Measurements from ENCODE around the gene JAZF1.

The JAZF1 gene

GRCh38 chr7:28020302-28020940, 160.2 kb downstream of the JAZF1 start:
- ATAC-seq, result peak; percentile 94
- TF ChIP-seq ZFP3 (CRISPR knock-in tag; IDR thresholded peaks at IDR 0.05) (peak; percentile 16; the same call in 1 of the 2 replicates), CSDC2 (CRISPR knock-in tag; IDR thresholded peaks at IDR 0.05) (no peak)

GRCh38 chr7:28018856-28019465, 161.6 kb downstream of the JAZF1 start:
- TF ChIP-seq ZC3H10 (CRISPR knock-in tag; IDR thresholded peaks at IDR 0.05) (no peak), TCF4 (CRISPR knock-in tag; IDR thresholded peaks at IDR 0.05; ENCODE audit: borderline replicate concordance) (no peak), ZNF70 (CRISPR knock-in tag; IDR thresholded peaks at IDR 0.05) (no peak), SNAI2 (CRISPR knock-in tag; IDR thresholded peaks at IDR 0.05) (no peak), ZNF565 (CRISPR knock-in tag; conservative IDR thresholded peaks at IDR 0.05; ENCODE audit: low read depth) (no peak), PPARA (CRISPR knock-in tag; IDR thresholded peaks at IDR 0.05; ENCODE audit: borderline replicate concordance) (no peak), OSR1 (CRISPR knock-in tag; IDR thresholded peaks at IDR 0.05) (no peak)
- TF ChIP-seq, protein P1, sequence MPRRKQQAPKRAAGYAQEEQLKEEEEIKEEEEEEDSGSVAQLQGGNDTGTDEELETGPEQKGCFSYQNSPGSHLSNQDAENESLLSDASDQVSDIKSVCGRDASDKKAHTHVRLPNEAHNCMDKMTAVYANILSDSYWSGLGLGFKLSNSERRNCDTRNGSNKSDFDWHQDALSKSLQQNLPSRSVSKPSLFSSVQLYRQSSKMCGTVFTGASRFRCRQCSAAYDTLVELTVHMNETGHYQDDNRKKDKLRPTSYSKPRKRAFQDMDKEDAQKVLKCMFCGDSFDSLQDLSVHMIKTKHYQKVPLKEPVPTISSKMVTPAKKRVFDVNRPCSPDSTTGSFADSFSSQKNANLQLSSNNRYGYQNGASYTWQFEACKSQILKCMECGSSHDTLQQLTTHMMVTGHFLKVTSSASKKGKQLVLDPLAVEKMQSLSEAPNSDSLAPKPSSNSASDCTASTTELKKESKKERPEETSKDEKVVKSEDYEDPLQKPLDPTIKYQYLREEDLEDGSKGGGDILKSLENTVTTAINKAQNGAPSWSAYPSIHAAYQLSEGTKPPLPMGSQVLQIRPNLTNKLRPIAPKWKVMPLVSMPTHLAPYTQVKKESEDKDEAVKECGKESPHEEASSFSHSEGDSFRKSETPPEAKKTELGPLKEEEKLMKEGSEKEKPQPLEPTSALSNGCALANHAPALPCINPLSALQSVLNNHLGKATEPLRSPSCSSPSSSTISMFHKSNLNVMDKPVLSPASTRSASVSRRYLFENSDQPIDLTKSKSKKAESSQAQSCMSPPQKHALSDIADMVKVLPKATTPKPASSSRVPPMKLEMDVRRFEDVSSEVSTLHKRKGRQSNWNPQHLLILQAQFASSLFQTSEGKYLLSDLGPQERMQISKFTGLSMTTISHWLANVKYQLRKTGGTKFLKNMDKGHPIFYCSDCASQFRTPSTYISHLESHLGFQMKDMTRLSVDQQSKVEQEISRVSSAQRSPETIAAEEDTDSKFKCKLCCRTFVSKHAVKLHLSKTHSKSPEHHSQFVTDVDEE (CRISPR knock-in tag; IDR thresholded peaks at IDR 0.05), result no peak

DNA sequence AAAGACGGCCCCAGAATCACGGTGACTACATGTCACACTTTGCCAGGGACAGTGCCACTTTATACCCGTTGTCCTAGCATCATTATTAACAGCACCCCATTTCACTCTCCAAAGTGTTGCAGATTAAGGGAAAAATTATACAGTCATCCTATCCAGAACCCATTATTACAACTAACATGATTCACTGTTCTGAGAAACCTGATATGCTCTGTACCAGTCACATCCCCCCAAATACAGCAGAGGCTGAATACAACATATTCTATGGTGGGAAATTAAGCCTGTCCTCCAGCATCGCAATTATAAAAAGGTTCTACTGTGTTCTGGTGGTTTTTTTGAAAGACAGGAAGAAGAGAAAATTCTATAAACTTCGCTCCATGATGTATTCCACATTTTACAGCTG, 162.1 kb downstream of the JAZF1 start:
- peak; percentile 56 for ATAC-seq
- TF ChIP-seq RARB (CRISPR knock-in tag; IDR thresholded peaks at IDR 0.05) (no peak), ZFP3 (CRISPR knock-in tag; IDR thresholded peaks at IDR 0.05) (no peak), ZNF8 (CRISPR knock-in tag; IDR thresholded peaks at IDR 0.05) (no peak), GLIS3 (CRISPR knock-in tag; IDR thresholded peaks at IDR 0.05) (no peak), TCF4 (CRISPR knock-in tag; IDR thresholded peaks at IDR 0.05; ENCODE audit: borderline replicate concordance) (no peak), SNAI2 (CRISPR knock-in tag; IDR thresholded peaks at IDR 0.05) (no peak), BACH2 (CRISPR knock-in tag; IDR thresholded peaks at IDR 0.05; ENCODE audit: borderline replicate concordance) (no peak), ZNF565 (CRISPR knock-in tag; conservative IDR thresholded peaks at IDR 0.05; ENCODE audit: low read depth) (no peak), ZC3H10 (CRISPR knock-in tag; IDR thresholded peaks at IDR 0.05) (no peak), ZFP30 (CRISPR knock-in tag; IDR thresholded peaks at IDR 0.05) (no peak), ISL1 (CRISPR knock-in tag; IDR thresholded peaks at IDR 0.05) (no peak)
- TF ChIP-seq, protein P2, sequence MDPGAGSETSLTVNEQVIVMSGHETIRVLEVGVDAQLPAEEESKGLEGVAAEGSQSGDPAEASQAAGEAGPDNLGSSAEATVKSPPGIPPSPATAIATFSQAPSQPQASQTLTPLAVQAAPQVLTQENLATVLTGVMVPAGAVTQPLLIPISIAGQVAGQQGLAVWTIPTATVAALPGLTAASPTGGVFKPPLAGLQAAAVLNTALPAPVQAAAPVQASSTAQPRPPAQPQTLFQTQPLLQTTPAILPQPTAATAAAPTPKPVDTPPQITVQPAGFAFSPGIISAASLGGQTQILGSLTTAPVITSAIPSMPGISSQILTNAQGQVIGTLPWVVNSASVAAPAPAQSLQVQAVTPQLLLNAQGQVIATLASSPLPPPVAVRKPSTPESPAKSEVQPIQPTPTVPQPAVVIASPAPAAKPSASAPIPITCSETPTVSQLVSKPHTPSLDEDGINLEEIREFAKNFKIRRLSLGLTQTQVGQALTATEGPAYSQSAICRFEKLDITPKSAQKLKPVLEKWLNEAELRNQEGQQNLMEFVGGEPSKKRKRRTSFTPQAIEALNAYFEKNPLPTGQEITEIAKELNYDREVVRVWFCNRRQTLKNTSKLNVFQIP (CRISPR knock-in tag; IDR thresholded peaks at IDR 0.05; ENCODE audit: borderline replicate concordance, low read depth), result no peak
- TF ChIP-seq, protein P1 (CRISPR knock-in tag; IDR thresholded peaks at IDR 0.05), result no peak

More at GRCh38 chr7:28018856-28019465, 161.6 kb downstream of the JAZF1 start:
- ATAC-seq, result peak; percentile 11

DNA sequence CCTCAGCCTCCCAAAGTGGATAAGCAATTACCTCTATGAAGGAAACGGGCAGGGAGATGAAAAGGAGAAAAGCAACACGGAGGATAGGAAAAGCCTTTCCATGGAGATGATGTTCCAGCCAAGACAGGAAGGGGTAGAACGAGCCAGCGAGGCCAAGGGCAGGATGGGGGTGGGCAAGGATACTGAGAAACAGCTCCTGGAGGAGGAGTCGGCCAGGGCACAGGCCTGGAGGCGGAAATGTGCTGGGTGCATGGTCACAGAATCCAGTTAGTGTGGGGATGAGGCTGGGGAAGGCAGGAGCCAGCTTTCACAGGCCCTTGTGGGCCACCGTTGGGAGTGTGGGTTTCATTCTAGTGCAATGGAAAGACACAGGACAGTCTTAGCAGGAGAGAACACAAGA, 162.6 kb downstream of the JAZF1 start:
- peak; percentile 10 for ATAC-seq
- TF ChIP-seq, protein P1 (CRISPR knock-in tag; IDR thresholded peaks at IDR 0.05), result no peak
- TF ChIP-seq GLIS3 (CRISPR knock-in tag; IDR thresholded peaks at IDR 0.05) (no peak), ZNF8 (CRISPR knock-in tag; IDR thresholded peaks at IDR 0.05) (no peak), CSDC2 (CRISPR knock-in tag; IDR thresholded peaks at IDR 0.05) (no peak)
